ENCODE measurements around the gene KRTAP3-3.

KRTAP3-3 gene

GRCh38 chr17:40980117-40980516 lies 13.8 kb downstream of the KRTAP3-3 start:
- no peak for DNase-seq (ENCODE audit: low read depth)
- no peak overlapping the region for H3K4me3 ChIP-seq (ENCODE audit: low read depth, low read length)
- TF ChIP-seq CTCF (IDR thresholded peaks at IDR 0.05; ENCODE audit: low read depth, low read length, missing control alignments) = no peak

GRCh38 chr17:40978575-40979151 lies 15.3 kb downstream of the KRTAP3-3 start:
- TF ChIP-seq CTCF (IDR thresholded peaks at IDR 0.05; ENCODE audit: low read depth, low read length, missing control alignments) = no peak
- H3K4me3 ChIP-seq (ENCODE audit: low read depth, low read length) = no peak overlapping the region
- no peak for DNase-seq (ENCODE audit: low read depth)

GRCh38 chr17:40975516-40975915 lies 18.4 kb downstream of the KRTAP3-3 start:
- TF ChIP-seq CTCF (IDR thresholded peaks at IDR 0.05; ENCODE audit: low read depth, low read length, missing control alignments) = no peak
- no peak for DNase-seq (ENCODE audit: low read depth)
- no peak overlapping the region for H3K4me3 ChIP-seq (ENCODE audit: low read depth, low read length)

GRCh38 chr17:40974366-40974765 lies 19.6 kb downstream of the KRTAP3-3 start:
- TF ChIP-seq CTCF (IDR thresholded peaks at IDR 0.05; ENCODE audit: low read depth, low read length, missing control alignments) = no peak
- no peak overlapping the region for H3K4me3 ChIP-seq (ENCODE audit: low read depth, low read length)
- DNase-seq (ENCODE audit: low read depth) = no peak

GRCh38 chr17:40967582-40967981 lies 26.4 kb downstream of the KRTAP3-3 start:
- H3K4me3 ChIP-seq (ENCODE audit: low read depth, low read length) = no peak overlapping the region
- no peak for TF ChIP-seq CTCF (IDR thresholded peaks at IDR 0.05; ENCODE audit: low read depth, low read length, missing control alignments)
- no peak for DNase-seq (ENCODE audit: low read depth)

- no peak for TF ChIP-seq CTCF (IDR thresholded peaks at IDR 0.05; ENCODE audit: low read depth, low read length, missing control alignments)
- no peak for DNase-seq (ENCODE audit: low read depth)
- H3K4me3 ChIP-seq (ENCODE audit: low read depth, low read length) = no peak within 1 kb of the TSS
These were observed 27.1 kb downstream of the KRTAP3-3 start, which contains the start of gene KRT39 for GRCh38 chr17:40966848-40967247. TSS of gene KRT39 (minus strand) at chr17:40966948. CDS start at chr17:40966856, 92 bp downstream.

GRCh38 chr17:40963838-40964237 lies 30.1 kb downstream of the KRTAP3-3 start:
- no peak overlapping the region for H3K4me3 ChIP-seq (ENCODE audit: low read depth, low read length)
- peak; percentile 2 for DNase-seq (ENCODE audit: low read depth)
- TF ChIP-seq CTCF (IDR thresholded peaks at IDR 0.05; ENCODE audit: low read depth, low read length, missing control alignments) = peak; percentile 64

Data from GM12864 (cell line).